Coronary artery (tissue), 2 donors: ENCODE data around the gene PPT2.
"Not testable (repeated sequence)": the region's sequence is repeated elsewhere in the genome, so short reads cannot be mapped to it uniquely, and the experiment has no call there.

ENCODE experiments used
- DNase-seq: peaks from one replicate; pipeline ENCODE4 v3.0.0-alpha.2; 2017; ENCODE audit warnings: low spot score
- H3K27ac ChIP-seq, 2 donors: fragments of 200-600 bp; sonication (generic); one replicate each; pipeline ENCODE4 v1.5.1; 2016 to 2019
- H3K4me3 ChIP-seq: fragments of 200-600 bp; sonication (generic); 2 replicates; pipeline ENCODE4 v1.5.1; 2016; ENCODE audit warnings: mild to moderate bottlenecking, moderate library complexity
- TF ChIP-seq, protein P1 (sequence below): fragments of 200-600 bp; sonication (generic); IDR thresholded peaks from one replicate; pipeline ENCODE4 v1.5.1; 2019; ENCODE audit warnings: antibody characterized with exemption

PPT2 gene

GRCh38 chr6:32202186-32202585 is 48.2 kb downstream of the PPT2 start:
- no peak for DNase-seq
- TF ChIP-seq, protein P1, sequence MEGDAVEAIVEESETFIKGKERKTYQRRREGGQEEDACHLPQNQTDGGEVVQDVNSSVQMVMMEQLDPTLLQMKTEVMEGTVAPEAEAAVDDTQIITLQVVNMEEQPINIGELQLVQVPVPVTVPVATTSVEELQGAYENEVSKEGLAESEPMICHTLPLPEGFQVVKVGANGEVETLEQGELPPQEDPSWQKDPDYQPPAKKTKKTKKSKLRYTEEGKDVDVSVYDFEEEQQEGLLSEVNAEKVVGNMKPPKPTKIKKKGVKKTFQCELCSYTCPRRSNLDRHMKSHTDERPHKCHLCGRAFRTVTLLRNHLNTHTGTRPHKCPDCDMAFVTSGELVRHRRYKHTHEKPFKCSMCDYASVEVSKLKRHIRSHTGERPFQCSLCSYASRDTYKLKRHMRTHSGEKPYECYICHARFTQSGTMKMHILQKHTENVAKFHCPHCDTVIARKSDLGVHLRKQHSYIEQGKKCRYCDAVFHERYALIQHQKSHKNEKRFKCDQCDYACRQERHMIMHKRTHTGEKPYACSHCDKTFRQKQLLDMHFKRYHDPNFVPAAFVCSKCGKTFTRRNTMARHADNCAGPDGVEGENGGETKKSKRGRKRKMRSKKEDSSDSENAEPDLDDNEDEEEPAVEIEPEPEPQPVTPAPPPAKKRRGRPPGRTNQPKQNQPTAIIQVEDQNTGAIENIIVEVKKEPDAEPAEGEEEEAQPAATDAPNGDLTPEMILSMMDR, result no peak
- H3K27ac ChIP-seq, result no peak overlapping the region
- H3K4me3 ChIP-seq, result no peak overlapping the region

DNA sequence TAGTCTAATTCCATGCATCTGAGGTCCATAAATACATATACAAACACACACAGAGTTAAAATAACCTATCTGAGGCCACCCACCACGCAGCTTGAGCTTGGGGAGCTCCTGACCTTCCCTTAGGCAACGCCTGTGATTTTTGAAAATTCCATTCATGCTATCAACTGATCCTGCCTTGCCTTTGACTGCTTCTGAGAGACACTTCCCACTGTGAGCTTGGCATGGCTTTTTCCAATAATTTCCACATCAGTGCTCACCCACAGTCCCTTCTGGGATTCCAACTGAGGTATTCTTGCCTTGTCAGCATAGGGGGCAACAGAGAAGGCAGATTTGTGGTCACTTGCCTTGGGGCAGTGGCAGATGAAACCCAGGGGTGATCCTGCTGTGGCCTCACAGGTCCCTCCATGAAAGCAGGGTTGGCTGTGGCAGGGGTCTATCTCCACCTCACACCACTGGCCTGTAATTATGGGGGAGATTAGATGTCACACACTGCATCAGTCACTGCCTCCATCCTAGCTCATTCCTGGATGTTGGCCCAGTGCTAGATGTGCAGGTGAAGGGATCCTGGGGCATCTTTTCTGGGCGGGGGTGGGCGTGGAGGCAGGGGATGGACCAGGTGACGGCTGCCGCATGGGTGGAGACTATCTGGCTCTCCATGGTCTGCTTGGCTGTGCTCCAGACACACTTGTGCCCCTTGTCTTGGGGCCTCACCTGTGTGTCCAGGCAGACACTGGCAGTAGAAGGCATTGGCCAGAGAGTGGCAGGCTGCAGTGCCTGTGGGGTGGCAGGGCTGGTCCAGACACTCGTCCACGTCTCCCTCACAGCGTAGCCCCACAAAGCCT is 49.7 kb downstream of the PPT2 start:
- Histone ChIP-seq H3K4me3 (no peak overlapping the region), H3K27ac (no peak overlapping the region)
- no peak for DNase-seq
- TF ChIP-seq, protein P1, result no peak

DNA sequence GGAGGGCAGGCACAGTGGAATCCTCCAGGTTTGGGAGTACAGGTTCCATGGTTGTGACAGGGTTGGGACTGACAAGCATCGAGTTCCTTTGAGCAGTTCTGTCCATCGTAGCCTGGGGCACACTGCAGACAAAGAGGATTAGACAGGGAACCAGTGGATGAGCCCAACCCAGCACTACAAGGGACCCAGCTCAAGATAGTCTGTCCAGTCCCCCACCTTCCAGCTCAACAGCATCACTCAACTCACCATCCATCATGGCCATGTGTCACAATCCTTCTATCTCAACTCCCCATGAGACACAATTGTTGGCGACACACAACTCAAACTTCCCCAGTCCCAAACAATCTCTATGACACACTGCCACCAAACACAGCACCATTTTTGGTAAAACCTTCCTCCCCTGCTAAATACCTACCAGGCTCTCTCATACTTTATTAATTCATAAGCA is 50.4 kb downstream of the PPT2 start:
- TF ChIP-seq, protein P1, result no peak
- Histone ChIP-seq H3K4me3 (no peak overlapping the region), H3K27ac (no peak overlapping the region)
- DNase-seq, result no peak

DNA sequence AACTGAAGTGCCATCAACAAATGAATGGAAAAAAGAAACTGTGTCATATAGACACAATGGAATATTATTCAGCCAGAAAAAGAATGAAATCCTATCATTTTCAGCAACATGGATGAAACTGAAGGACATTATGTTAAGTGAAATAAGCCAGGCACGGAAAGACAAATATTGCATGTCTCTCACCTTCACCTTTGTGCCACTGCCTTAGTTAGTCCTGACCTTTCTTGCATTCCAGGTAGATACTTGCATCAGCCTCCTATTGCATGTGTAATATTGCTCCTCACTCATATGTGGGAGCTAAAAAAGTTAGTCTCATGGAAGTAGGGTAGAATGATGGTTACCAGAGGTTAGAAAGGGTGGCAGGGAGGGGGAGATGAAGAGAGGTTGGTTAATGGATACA is 55.1 kb downstream of the PPT2 start:
- TF ChIP-seq, protein P1, result no peak
- H3K27ac ChIP-seq, result no peak overlapping the region
- DNase-seq, result no peak
- no peak overlapping the region for H3K4me3 ChIP-seq

DNA sequence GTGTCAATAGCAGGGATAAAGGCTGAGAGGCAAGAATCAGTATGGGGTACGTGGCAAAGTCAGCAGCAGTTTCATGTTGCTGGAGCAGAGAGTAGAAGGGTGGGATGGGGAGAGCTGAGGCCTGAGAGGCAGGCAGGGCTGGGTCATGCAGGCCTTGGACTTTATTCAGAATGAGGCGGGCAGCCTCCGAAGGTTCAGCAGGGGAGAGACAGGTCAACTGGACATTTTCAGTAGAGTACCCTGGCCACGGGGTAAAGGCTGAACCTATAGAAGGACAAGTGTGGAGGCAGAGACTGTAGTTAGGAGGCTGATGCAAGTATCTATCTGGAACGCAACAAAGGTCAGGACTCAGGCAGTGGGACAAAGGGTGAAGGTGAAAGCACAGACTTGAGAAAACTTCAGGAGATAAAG is 56.3 kb downstream of the PPT2 start:
- no peak overlapping the region for H3K4me3 ChIP-seq
- no peak overlapping the region for H3K27ac ChIP-seq
- TF ChIP-seq, protein P1, result no peak
- no peak for DNase-seq

- not testable (repeated sequence) for DNase-seq, H3K4me3 ChIP-seq, H3K27ac ChIP-seq
Measured at GRCh38 chr6:32211432-32211831, 57.5 kb downstream of the PPT2 start.

DNA sequence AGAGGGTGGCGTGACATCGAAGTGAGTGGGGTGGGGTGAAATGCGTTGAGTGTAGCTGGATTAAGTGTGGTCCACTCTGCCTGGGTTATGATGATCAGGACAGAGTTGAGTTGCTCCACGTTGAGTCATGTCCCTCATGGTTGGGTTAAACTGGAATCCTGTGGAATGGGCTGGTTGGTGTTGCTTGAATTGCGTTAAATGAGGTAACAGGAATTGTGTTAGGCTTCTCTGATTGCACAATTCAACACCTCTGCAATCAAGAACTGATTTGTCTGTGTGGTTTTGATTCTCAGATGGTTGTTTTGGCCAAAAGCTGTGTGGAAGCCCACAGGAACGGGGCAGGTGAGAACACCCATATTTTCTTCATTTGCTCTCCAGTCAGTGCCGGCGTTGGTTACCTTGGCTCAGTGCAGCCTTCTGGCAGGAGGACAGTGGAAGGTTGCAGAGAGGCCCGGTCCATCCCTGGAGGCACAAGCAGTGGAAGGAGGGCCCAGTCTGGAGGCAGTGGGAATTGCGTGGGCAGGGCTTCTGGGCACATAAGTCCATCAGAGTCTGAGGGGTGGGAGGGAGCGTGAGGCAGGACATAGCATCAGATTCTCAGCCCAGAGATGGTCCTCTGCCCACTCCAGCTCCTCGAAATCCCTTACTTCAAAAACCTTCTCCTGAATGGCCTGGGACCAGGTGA is 58.3 kb downstream of the PPT2 start:
- H3K4me3 ChIP-seq, result no peak overlapping the region
- no peak for DNase-seq
- H3K27ac ChIP-seq, result no peak overlapping the region
- TF ChIP-seq, protein P1, result no peak
